Fibroblast of skin of back (primary cell): Measurements from ENCODE around the gene PRLHR.

Experiments
- DNase-seq: peaks from one replicate; pipeline ENCODE4 v3.0.0-alpha.2; 2013

PRLHR gene

GRCh38 chr10:118557946-118558345 is 37.5 kb downstream of the PRLHR start:
- no peak for DNase-seq

DNA sequence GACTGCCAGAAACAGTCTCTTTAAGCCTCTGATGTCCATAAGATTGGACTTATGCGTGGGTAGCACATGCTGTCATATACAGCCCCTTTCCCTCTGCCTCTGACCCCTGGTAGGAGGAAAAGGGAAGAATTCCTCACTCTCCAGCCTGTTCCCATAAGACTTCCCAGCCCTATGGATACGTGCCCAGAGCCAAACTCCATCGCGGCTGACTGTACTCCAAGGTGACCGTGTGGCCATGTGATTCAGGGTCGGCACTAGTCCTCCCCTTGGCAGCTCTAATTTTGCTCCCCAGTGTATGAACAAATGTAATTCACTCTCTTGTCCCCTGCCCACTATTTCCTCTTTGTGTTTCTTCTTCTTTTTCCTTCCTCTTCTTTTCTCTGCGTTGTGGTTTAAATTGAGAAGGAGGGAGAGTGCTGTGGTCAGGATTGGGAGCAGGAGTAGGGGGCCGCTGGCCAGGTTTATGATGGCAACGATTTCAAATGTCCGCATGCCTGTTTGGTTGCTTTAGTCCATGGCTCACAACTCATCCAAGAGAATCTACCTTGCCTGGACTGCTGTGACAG is 43.8 kb downstream of the PRLHR start:
- DNase-seq, result no peak

DNA sequence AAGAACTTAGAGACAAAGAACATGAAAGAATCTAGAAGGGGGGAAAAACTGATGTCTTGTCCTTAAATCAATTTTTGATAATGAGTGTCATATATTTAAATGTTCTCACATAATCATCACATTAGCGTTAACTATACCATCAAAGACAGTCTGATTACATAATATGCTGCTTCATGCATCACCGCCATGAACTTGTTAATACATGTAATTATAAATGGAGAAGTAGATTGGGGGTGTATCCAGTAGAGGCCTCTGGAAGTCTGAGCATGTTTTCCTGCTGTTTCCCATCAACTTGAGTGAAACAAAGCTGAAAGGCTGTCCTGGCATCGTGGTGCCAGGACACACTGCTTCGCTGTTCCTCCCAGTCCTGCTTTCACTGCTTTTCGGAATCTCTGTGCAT is 48.2 kb downstream of the PRLHR start:
- DNase-seq, result no peak

DNA sequence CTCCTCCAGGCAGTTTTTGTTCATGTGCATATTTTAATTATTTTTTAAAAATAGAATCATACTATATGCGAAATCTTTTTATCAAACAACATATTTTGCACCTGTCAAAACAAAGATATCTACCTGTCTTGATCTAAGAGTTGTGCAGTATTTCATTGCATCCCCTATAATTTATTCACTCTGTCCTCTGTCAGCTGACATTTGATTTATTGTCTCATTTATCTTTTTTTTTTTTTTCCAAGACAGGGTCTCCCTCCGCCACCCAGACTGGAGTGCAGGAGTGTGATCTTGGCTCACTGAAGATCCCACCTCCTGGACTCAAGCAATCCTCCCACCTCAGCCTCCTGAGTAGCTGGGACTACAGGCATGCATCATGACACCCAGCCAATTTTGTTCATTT is 49.0 kb downstream of the PRLHR start:
- no peak for DNase-seq

DNA sequence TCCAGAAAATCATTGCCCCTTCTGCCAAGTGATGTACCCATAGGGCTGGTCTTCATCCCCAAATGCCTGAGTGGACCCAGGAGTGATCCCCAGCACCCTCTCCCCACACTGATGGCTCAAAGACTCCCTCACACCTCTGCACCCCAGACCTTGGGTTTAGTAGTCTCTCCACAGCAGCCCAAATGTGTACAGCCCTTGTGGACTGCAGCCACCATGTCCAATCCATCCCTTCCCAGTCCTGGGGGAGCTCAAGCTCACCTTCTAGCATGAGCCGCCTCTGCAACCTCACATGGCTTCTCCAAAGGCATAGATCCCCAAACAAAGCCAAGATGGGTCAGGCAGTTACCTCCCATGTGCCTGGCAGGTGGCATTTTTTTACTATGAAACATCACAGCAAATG is 50.1 kb downstream of the PRLHR start:
- no peak for DNase-seq

DNA sequence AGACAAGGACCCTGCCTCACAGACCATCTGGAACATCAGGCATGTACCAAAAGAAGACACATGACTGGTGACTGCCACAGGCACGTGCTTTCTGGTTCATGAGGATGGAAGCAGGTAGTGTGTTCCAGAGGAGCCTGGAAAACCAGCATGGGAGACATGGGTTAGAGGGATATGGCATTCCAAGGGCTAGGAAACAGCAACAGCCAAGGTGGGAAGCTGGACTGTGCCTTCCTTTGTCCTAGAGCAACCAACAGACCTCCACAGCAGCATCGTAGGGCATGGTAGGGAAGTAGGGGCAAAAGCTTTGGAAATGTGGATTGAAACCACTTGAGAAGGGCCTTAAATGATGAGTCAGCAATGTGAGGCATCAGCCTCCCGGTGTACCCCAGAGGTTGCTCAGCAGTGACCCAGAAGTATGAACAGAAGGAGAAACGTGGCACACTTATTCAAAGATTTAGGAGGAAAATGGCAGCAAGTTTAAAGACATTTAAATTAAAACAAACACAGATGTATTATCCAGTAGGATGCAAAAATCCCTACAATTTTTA is 51.0 kb downstream of the PRLHR start:
- DNase-seq, result no peak

DNA sequence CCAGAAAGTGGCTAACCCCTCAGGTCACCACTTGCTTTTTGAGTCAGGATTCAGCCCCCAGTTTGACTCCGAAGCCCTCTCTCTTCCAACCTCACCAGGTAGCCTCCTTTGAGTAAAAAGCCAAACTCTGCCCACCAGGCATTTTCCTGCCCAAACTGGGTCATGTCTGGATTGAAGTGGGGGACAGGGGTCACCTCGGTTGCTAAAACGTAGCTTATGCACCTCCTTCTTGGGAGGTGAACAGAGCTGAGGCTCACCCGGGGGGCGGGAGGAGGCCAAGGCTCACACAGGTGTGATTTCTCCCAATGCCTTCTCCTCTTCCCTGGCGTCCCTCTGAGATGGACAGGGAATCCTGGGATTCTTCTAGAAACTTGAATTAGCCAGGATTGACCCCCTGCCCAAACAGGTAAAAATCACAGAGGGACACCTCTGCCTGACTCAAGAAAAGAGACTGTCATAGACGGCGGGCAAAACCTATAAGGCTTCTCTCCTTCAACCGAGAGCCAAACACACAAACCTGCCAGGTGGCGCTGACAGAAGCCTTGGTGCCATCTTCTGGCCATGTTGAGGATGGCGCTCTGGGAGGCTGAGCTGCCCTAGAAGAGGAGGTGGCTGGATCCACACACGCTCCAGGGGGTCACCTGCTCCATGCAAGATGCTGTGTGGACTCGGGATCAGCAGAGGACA is 51.6 kb downstream of the PRLHR start:
- peak; percentile 27 for DNase-seq

DNA sequence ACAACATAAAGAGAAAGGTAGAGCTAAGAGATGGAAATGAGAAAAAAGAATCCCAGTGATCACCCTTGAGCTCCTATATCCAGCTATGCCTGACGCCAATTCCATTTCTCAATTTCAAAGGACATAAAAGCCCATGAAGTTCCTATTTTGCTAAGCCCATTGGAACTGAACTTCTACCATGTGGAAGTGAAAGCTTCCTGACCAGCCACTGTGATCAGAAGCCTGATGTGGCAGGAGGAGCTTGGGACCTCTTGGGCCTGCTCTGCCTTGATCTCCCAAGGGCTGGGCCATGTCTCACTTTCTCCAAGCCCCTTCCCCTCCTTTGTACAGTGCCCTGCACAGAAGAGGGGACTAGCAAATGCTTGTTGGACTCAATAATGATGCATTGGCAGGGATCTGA is 52.7 kb downstream of the PRLHR start:
- DNase-seq, result no peak

GRCh38 chr10:118542205-118542604 is 53.2 kb downstream of the PRLHR start:
- no peak for DNase-seq

GRCh38 chr10:118541718-118542117 is 53.7 kb downstream of the PRLHR start:
- no peak for DNase-seq
